ENCODE data around the gene ASPSCR1. TPM values are rescaled to one million over a fixed set of nuclear protein-coding genes. Genes with fewer than 3 reads are reported as not detected.

The ASPSCR1 gene
- total and polyA plus RNA-seq, 9 donors: 22.5 to 35.9 (median 27.5) TPM

GRCh38 chr17:82047914-82048570, 70.6 kb downstream of the ASPSCR1 start:
- H3K36me3 ChIP-seq (ENCODE audit: control insufficient read depth, insufficient read depth, low read length): peaks cover 43% of the 10 kb centered on the region
- DNase-seq: no peak
- H3K27ac ChIP-seq (ENCODE audit: low read length): no peak overlapping the region
- no peaks in the 10 kb centered on the region for H3K9me3 ChIP-seq (replicated peaks; ENCODE audit: control insufficient read depth, low read depth, low read length)
- WGBS (ENCODE audit: insufficient coverage): 85% methylated on average over 19 of the region's 25 CpGs
- H3K27me3 ChIP-seq (ENCODE audit: control insufficient read depth, insufficient read depth, low read length): no peaks in the 10 kb centered on the region
- peaks cover 20% of the 10 kb centered on the region for H3K4me1 ChIP-seq (ENCODE audit: control insufficient read depth, insufficient read depth, low read length)
- no peak overlapping the region for H3K4me3 ChIP-seq (ENCODE audit: low read length)

GRCh38 chr17:82048571-82048971, 71.1 kb downstream of the ASPSCR1 start:
- Histone ChIP-seq H3K27ac (ENCODE audit: low read length) (no peak overlapping the region), H3K4me3 (ENCODE audit: low read length) (no peak overlapping the region), H3K27me3 (ENCODE audit: control insufficient read depth, insufficient read depth, low read length) (no peaks in the 10 kb centered on the region), H3K4me1 (ENCODE audit: control insufficient read depth, insufficient read depth, low read length) (peaks cover 24% of the 10 kb centered on the region), H3K9me3 (replicated peaks; ENCODE audit: control insufficient read depth, low read depth, low read length) (no peaks in the 10 kb centered on the region), H3K36me3 (ENCODE audit: control insufficient read depth, insufficient read depth, low read length) (peaks cover 46% of the 10 kb centered on the region)
- 91% methylated on average over 19 of the region's 20 CpGs for WGBS (ENCODE audit: insufficient coverage)
- DNase-seq: no peak

- 67% methylated on average over 3 of the region's 8 CpGs for WGBS (ENCODE audit: insufficient coverage)
- no peak for DNase-seq
- H3K4me3 ChIP-seq (ENCODE audit: low read length): no peak overlapping the region
- no peaks in the 10 kb centered on the region for H3K9me3 ChIP-seq (replicated peaks; ENCODE audit: control insufficient read depth, low read depth, low read length)
- peaks cover 25% of the 10 kb centered on the region for H3K4me1 ChIP-seq (ENCODE audit: control insufficient read depth, insufficient read depth, low read length)
- H3K36me3 ChIP-seq (ENCODE audit: control insufficient read depth, insufficient read depth, low read length): peaks cover 51% of the 10 kb centered on the region
- no peaks in the 10 kb centered on the region for H3K27me3 ChIP-seq (ENCODE audit: control insufficient read depth, insufficient read depth, low read length)
- no peak overlapping the region for H3K27ac ChIP-seq (ENCODE audit: low read length)
Observed at GRCh38 chr17:82049106-82049505, 71.7 kb downstream of the ASPSCR1 start.

GRCh38 chr17:82049521-82049971, 72.1 kb downstream of the ASPSCR1 start:
- H3K27me3 ChIP-seq (ENCODE audit: control insufficient read depth, insufficient read depth, low read length): no peaks in the 10 kb centered on the region
- peaks cover 56% of the 10 kb centered on the region for H3K36me3 ChIP-seq (ENCODE audit: control insufficient read depth, insufficient read depth, low read length)
- no peak overlapping the region for H3K27ac ChIP-seq (ENCODE audit: low read length)
- no peaks in the 10 kb centered on the region for H3K9me3 ChIP-seq (replicated peaks; ENCODE audit: control insufficient read depth, low read depth, low read length)
- no peak overlapping the region for H3K4me3 ChIP-seq (ENCODE audit: low read length)
- 92% methylated on average over 15 of the region's 16 CpGs for WGBS (ENCODE audit: insufficient coverage)
- no peak for DNase-seq
- H3K4me1 ChIP-seq (ENCODE audit: control insufficient read depth, insufficient read depth, low read length): peaks cover 25% of the 10 kb centered on the region

GRCh38 chr17:82050152-82050760, 72.8 kb downstream of the ASPSCR1 start:
- 86% methylated on average over 28 of the region's 28 CpGs for WGBS (ENCODE audit: insufficient coverage)
- Histone ChIP-seq H3K27ac (ENCODE audit: low read length) (no peak overlapping the region), H3K36me3 (ENCODE audit: control insufficient read depth, insufficient read depth, low read length) (peaks cover 63% of the 10 kb centered on the region), H3K4me1 (ENCODE audit: control insufficient read depth, insufficient read depth, low read length) (peaks cover 25% of the 10 kb centered on the region), H3K9me3 (replicated peaks; ENCODE audit: control insufficient read depth, low read depth, low read length) (no peaks in the 10 kb centered on the region), H3K4me3 (ENCODE audit: low read length) (peak overlapping the region; percentile 64), H3K27me3 (ENCODE audit: control insufficient read depth, insufficient read depth, low read length) (no peaks in the 10 kb centered on the region)
- no peak for DNase-seq

- no peaks in the 10 kb centered on the region for H3K27me3 ChIP-seq (ENCODE audit: control insufficient read depth, insufficient read depth, low read length)
- 11% methylated on average over 79 of the region's 79 CpGs for WGBS (ENCODE audit: insufficient coverage)
- no peak overlapping the region for H3K27ac ChIP-seq (ENCODE audit: low read length)
- peaks cover 25% of the 10 kb centered on the region for H3K4me1 ChIP-seq (ENCODE audit: control insufficient read depth, insufficient read depth, low read length)
- H3K4me3 ChIP-seq (ENCODE audit: low read length): peak overlapping the region; percentile 64
- no peak for DNase-seq
- no peaks in the 10 kb centered on the region for H3K9me3 ChIP-seq (replicated peaks; ENCODE audit: control insufficient read depth, low read depth, low read length)
- H3K36me3 ChIP-seq (ENCODE audit: control insufficient read depth, insufficient read depth, low read length): peaks cover 70% of the 10 kb centered on the region
Observed at GRCh38 chr17:82050761-82051641, 73.6 kb downstream of the ASPSCR1 start.

- H3K4me3 ChIP-seq (ENCODE audit: low read length): peak within 1 kb of the TSS; percentile 68
- H3K9me3 ChIP-seq (replicated peaks; ENCODE audit: control insufficient read depth, low read depth, low read length): no peaks in the 10 kb centered on the region
- H3K27ac ChIP-seq (ENCODE audit: low read length): no peak within 1 kb of the TSS
- peaks cover 73% of the 10 kb centered on the region for H3K36me3 ChIP-seq (ENCODE audit: control insufficient read depth, insufficient read depth, low read length)
- under 1% methylated on average over 88 of the region's 94 CpGs for WGBS (ENCODE audit: insufficient coverage)
- H3K4me1 ChIP-seq (ENCODE audit: control insufficient read depth, insufficient read depth, low read length): peaks cover 25% of the 10 kb centered on the region
- peak; percentile 85 for DNase-seq
- no peaks in the 10 kb centered on the region for H3K27me3 ChIP-seq (ENCODE audit: control insufficient read depth, insufficient read depth, low read length)
Observed at GRCh38 chr17:82051776-82052637, 74.6 kb downstream of the ASPSCR1 start, which contains the start of the genes GPS1 and RFNG. Gene GPS1, plus strand, starts transcription at chr17:82051898. Its CDS starts 34 bp downstream, at chr17:82051932. Gene RFNG, minus strand, starts transcription at chr17:82051811. Its CDS starts 45 bp downstream, at chr17:82051766.

- DNase-seq: no peak
- Histone ChIP-seq H3K27ac (ENCODE audit: low read length) (no peak overlapping the region), H3K36me3 (ENCODE audit: control insufficient read depth, insufficient read depth, low read length) (peaks cover 73% of the 10 kb centered on the region), H3K27me3 (ENCODE audit: control insufficient read depth, insufficient read depth, low read length) (no peaks in the 10 kb centered on the region), H3K9me3 (replicated peaks; ENCODE audit: control insufficient read depth, low read depth, low read length) (no peaks in the 10 kb centered on the region), H3K4me3 (ENCODE audit: low read length) (peak overlapping the region; percentile 68), H3K4me1 (ENCODE audit: control insufficient read depth, insufficient read depth, low read length) (peaks cover 25% of the 10 kb centered on the region)
- 11% methylated on average over 12 of the region's 19 CpGs for WGBS (ENCODE audit: insufficient coverage)
Observed at GRCh38 chr17:82052638-82053059, 75.2 kb downstream of the ASPSCR1 start.

- no peak overlapping the region for H3K27ac ChIP-seq (ENCODE audit: low read length)
- H3K9me3 ChIP-seq (replicated peaks; ENCODE audit: control insufficient read depth, low read depth, low read length): no peaks in the 10 kb centered on the region
- 87% methylated on average over 19 of the region's 19 CpGs for WGBS (ENCODE audit: insufficient coverage)
- no peak overlapping the region for H3K4me3 ChIP-seq (ENCODE audit: low read length)
- H3K4me1 ChIP-seq (ENCODE audit: control insufficient read depth, insufficient read depth, low read length): peaks cover 25% of the 10 kb centered on the region
- peaks cover 73% of the 10 kb centered on the region for H3K36me3 ChIP-seq (ENCODE audit: control insufficient read depth, insufficient read depth, low read length)
- DNase-seq: no peak
- no peaks in the 10 kb centered on the region for H3K27me3 ChIP-seq (ENCODE audit: control insufficient read depth, insufficient read depth, low read length)
Observed at GRCh38 chr17:82053130-82053529, 75.7 kb downstream of the ASPSCR1 start.

Measured in muscle of leg (tissue), 11 donors.